D721Med (cell line): ENCODE measurements around the gene ETV6.

Experiments used
- DNase-seq: peaks from one replicate; pipeline ENCODE4 v3.0.0; 2011; ENCODE audit warnings: low spot score; ENCODE audit not compliant: insufficient read length
- FAIRE-seq: peaks from 2 replicates; lab custom pipeline; 2011; peaks lifted over from hg19 to GRCh38; lab: Jason Lieb, UNC
- CTCF ChIP-seq: IDR thresholded peaks from 2 replicates; pipeline ENCODE4 v1.5.1; 2012; ENCODE audit warnings: mild to moderate bottlenecking, control low read depth; ENCODE audit not compliant: insufficient read depth; ENCODE audit errors: missing control alignments

ETV6 gene

GRCh38 chr12:11658791-11659190 lies 9.3 kb downstream of the ETV6 start:
- TF ChIP-seq CTCF = no peak
- no peak for DNase-seq
- no peak for FAIRE-seq

- no peak for DNase-seq
- FAIRE-seq = no peak
- TF ChIP-seq CTCF = no peak
Observed at GRCh38 chr12:11660624-11661023, 11.2 kb downstream of the ETV6 start.

GRCh38 chr12:11661491-11662089 lies 12.1 kb downstream of the ETV6 start:
- DNase-seq (no peak), FAIRE-seq (no peak)
- TF ChIP-seq CTCF = no peak

- DNase-seq (no peak), FAIRE-seq (no peak)
- TF ChIP-seq CTCF = no peak
Observed at GRCh38 chr12:11662369-11662768, 12.9 kb downstream of the ETV6 start.

GRCh38 chr12:11663130-11663529 lies 13.7 kb downstream of the ETV6 start:
- FAIRE-seq (no peak), DNase-seq (no peak)
- TF ChIP-seq CTCF = no peak

- FAIRE-seq (no peak), DNase-seq (no peak)
- no peak for TF ChIP-seq CTCF
Observed at GRCh38 chr12:11664101-11664500, 14.6 kb downstream of the ETV6 start.

- DNase-seq (no peak), FAIRE-seq (no peak)
- no peak for TF ChIP-seq CTCF
Observed at GRCh38 chr12:11666131-11667050, 16.9 kb downstream of the ETV6 start.
